BLaER1 treated with 17β-estradiol and CSF1 and Interleukin-3, amounts not matched to agents 10 nM and 100 nM (cell line): Measurements from ENCODE around the gene DDX54.

Experiments used
- H3K27ac ChIP-seq, 11 experiments: shearing (Covaris generic); formaldehyde crosslinking; 2 replicates each; pipeline ENCODE4 v1.8.1; 2022
- H3K27me3 ChIP-seq, 11 experiments: shearing (Covaris generic); formaldehyde crosslinking; 2 replicates each; pipeline ENCODE4 v1.8.1; 2022
- H3K36me3 ChIP-seq, 11 experiments: shearing (Covaris generic); formaldehyde crosslinking; 2 replicates each; pipeline ENCODE4 v1.8.1; 2022
- H3K4me1 ChIP-seq, 10 experiments: shearing (Covaris generic); formaldehyde crosslinking; 2 replicates each; pipeline ENCODE4 v1.8.1; 2022
- H3K4me2 ChIP-seq, 11 experiments: shearing (Covaris generic); formaldehyde crosslinking; 2 replicates each; pipeline ENCODE4 v1.8.1; 2022
- H3K4me3 ChIP-seq, 10 experiments: shearing (Covaris generic); formaldehyde crosslinking; 2 replicates each; pipeline ENCODE4 v1.8.1; 2022
- H3K9ac ChIP-seq, 11 experiments: shearing (Covaris generic); formaldehyde crosslinking; 2 replicates each; pipeline ENCODE4 v1.8.1; 2022
- H3K9me3 ChIP-seq, 11 experiments: shearing (Covaris generic); formaldehyde crosslinking; replicated peaks in 1 of 11; 2 replicates each; pipeline ENCODE4 v1.8.1; 2022
- H4K20me1 ChIP-seq, 11 experiments: shearing (Covaris generic); formaldehyde crosslinking; 2 replicates each; pipeline ENCODE4 v1.8.1; 2022
- Cebpa-rat ChIP-seq, 11 experiments: shearing (Covaris generic); IDR thresholded peaks; 2 replicates each; pipeline ENCODE4 v1.8.1; 2022

Gene DDX54

DNA sequence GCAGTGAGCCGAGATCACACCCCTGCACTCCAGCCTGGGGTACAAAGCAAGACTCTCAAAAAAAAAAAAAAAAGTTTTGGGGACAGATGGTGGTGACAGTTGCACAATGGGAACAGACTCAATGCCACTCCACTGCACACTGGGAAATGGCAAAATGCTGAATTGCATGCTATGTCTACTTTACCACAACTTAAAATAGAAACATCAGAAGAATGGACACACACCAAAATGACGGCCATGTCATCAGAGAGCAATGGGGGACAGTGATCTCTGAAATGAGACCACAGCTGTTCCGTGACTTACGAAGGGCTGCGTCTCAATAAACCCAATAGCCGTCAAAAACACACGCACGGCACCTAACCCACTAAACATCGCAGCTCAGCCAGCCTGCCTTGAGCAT, 13.7 kb downstream of the DDX54 start:
- H3K27me3 ChIP-seq, result no peaks in the 10 kb centered on the region
- TF ChIP-seq Cebpa-rat (IDR thresholded peaks at IDR 0.05), result peak in 8 of 11 experiments; percentile 17 to 89 (median 66); a peak in 13 of 22 replicates
- H3K27ac ChIP-seq, result peak overlapping the region; percentile 7 to 92 (median 71); a peak in 20 of 22 replicates
- peaks cover 46 to 81% (median 65%) of the 10 kb centered on the region in 10 experiments for H3K4me1 ChIP-seq
- H3K4me3 ChIP-seq, result peak overlapping the region in 6 of 10 experiments; percentile 10 to 41 (median 15); a peak in 7 of 20 replicates
- H3K9ac ChIP-seq, result peak overlapping the region in 9 of 11 experiments; percentile 47 to 78 (median 62); a peak in 17 of 22 replicates
- H3K4me2 ChIP-seq, result peak overlapping the region; percentile 70 to 91 (median 85)
- peaks cover 73 to 97% (median 88%) of the 10 kb centered on the region in 11 experiments for H3K36me3 ChIP-seq
- H3K9me3 ChIP-seq, result peaks cover 0 to under 1% (median 0%) of the 10 kb centered on the region in 11 experiments; a peak in 1 of 22 replicates
- peaks cover 0 to 39% (median 9%) of the 10 kb centered on the region in 11 experiments; a peak in 10 of 22 replicates for H4K20me1 ChIP-seq

- Histone ChIP-seq H3K9ac (peak overlapping the region in 9 of 11 experiments; percentile 47 to 78 (median 62); a peak in 14 of 22 replicates), H3K4me1 (peaks cover 46 to 81% (median 65%) of the 10 kb centered on the region in 10 experiments), H3K4me2 (peak overlapping the region; percentile 70 to 91 (median 85)), H3K27me3 (no peaks in the 10 kb centered on the region), H4K20me1 (peaks cover 0 to 43% (median 13%) of the 10 kb centered on the region in 11 experiments; a peak in 10 of 22 replicates), H3K4me3 (peak overlapping the region in 4 of 10 experiments; percentile 10 to 41 (median 14); a peak in 4 of 20 replicates), H3K36me3 (peaks cover 73 to 97% (median 88%) of the 10 kb centered on the region in 11 experiments), H3K27ac (peak overlapping the region in 9 of 11 experiments; percentile 57 to 92 (median 71); a peak in 18 of 22 replicates), H3K9me3 (no peaks in the 10 kb centered on the region)
- TF ChIP-seq Cebpa-rat (IDR thresholded peaks at IDR 0.05), result no peak
Measured at GRCh38 chr12:113170926-113171325, 14.4 kb downstream of the DDX54 start.

DNA sequence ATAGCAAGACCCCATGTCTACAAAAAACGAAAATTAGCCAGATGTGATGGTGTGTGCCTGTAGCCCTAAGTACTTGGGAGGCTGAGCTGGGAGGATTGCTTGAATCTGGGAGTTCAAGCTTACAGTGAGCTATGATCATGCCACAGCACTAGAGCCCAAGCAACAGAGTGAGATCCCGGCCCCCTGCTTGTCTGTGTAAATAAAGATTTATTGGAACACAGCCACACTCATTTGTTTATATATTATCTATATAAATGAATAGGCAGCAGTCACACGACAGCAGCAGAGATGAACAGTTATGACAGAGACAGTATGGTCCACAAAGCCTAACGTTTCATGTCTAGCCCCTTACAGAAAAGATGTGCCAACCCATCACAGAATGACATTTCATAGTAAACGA, 14.8 kb downstream of the DDX54 start:
- H3K27ac ChIP-seq, result peak overlapping the region in 9 of 11 experiments; percentile 9 to 92 (median 71); a peak in 16 of 22 replicates
- H3K27me3 ChIP-seq, result no peaks in the 10 kb centered on the region
- peak overlapping the region in 6 of 11 experiments; percentile 35 to 78 (median 62); a peak in 8 of 22 replicates for H3K9ac ChIP-seq
- peaks cover 77 to 100% (median 93%) of the 10 kb centered on the region in 11 experiments for H3K36me3 ChIP-seq
- no peak overlapping the region for H3K4me3 ChIP-seq
- H3K4me2 ChIP-seq, result peak overlapping the region in 6 of 11 experiments; percentile 70 to 88 (median 85); a peak in 9 of 22 replicates
- peaks cover 46 to 86% (median 65%) of the 10 kb centered on the region in 10 experiments for H3K4me1 ChIP-seq
- H3K9me3 ChIP-seq, result no peaks in the 10 kb centered on the region
- H4K20me1 ChIP-seq, result peaks cover 0 to 45% (median 18%) of the 10 kb centered on the region in 11 experiments; a peak in 11 of 22 replicates
- no peak for TF ChIP-seq Cebpa-rat (IDR thresholded peaks at IDR 0.05)

- peaks cover 40 to 86% (median 58%) of the 10 kb centered on the region in 10 experiments for H3K4me1 ChIP-seq
- H3K9ac ChIP-seq, result peak overlapping the region in 5 of 11 experiments; percentile 9 to 78 (median 57); a peak in 9 of 22 replicates
- TF ChIP-seq Cebpa-rat (IDR thresholded peaks at IDR 0.05), result no peak
- H3K4me2 ChIP-seq, result peak overlapping the region in 4 of 11 experiments; percentile 36 to 86 (median 82); a peak in 5 of 22 replicates
- H3K4me3 ChIP-seq, result no peak overlapping the region
- H3K9me3 ChIP-seq, result no peaks in the 10 kb centered on the region
- peaks cover 0 to 45% (median 23%) of the 10 kb centered on the region in 11 experiments; a peak in 11 of 22 replicates for H4K20me1 ChIP-seq
- H3K36me3 ChIP-seq, result peaks cover 84 to 100% (median 98%) of the 10 kb centered on the region in 11 experiments
- peak overlapping the region in 8 of 11 experiments; percentile 68 to 92 (median 76); a peak in 15 of 22 replicates for H3K27ac ChIP-seq
- H3K27me3 ChIP-seq, result no peaks in the 10 kb centered on the region
Measured at GRCh38 chr12:113169697-113170096, 15.6 kb downstream of the DDX54 start.

GRCh38 chr12:113167868-113168267, 17.4 kb downstream of the DDX54 start:
- Histone ChIP-seq H3K9me3 (no peaks in the 10 kb centered on the region), H3K9ac (peak overlapping the region in 4 of 11 experiments; percentile 3 to 33 (median 8); a peak in 4 of 22 replicates), H3K36me3 (peaks cover 90 to 100% (median 100%) of the 10 kb centered on the region in 11 experiments), H3K27ac (peak overlapping the region in 6 of 11 experiments; percentile 7 to 92 (median 38); a peak in 7 of 22 replicates), H3K4me1 (peaks cover 30 to 83% (median 54%) of the 10 kb centered on the region in 10 experiments), H3K4me2 (0 out of 22 replicates have a peak overlapping the region, but pooled peaks of 1 of the 11 experiments have one; percentile 2), H3K4me3 (no peak overlapping the region), H3K27me3 (no peaks in the 10 kb centered on the region), H4K20me1 (peaks cover 0 to 54% (median 31%) of the 10 kb centered on the region in 11 experiments; a peak in 15 of 22 replicates)
- TF ChIP-seq Cebpa-rat (IDR thresholded peaks at IDR 0.05), result no peak

- Histone ChIP-seq H3K9me3 (no peaks in the 10 kb centered on the region), H3K4me3 (no peak overlapping the region), H3K4me1 (peaks cover 21 to 78% (median 50%) of the 10 kb centered on the region in 10 experiments), H3K27ac (peak overlapping the region in 1 of 11 experiments; percentile 22; a peak in 1 of 22 replicates), H4K20me1 (peaks cover 0 to 71% (median 42%) of the 10 kb centered on the region in 11 experiments; a peak in 20 of 22 replicates), H3K36me3 (peaks cover 83 to 87% (median 86%) of the 10 kb centered on the region in 11 experiments), H3K4me2 (peak overlapping the region in 1 of 11 experiments; percentile 0; a peak in 1 of 22 replicates), H3K27me3 (no peaks in the 10 kb centered on the region), H3K9ac (no peak overlapping the region)
- no peak for TF ChIP-seq Cebpa-rat (IDR thresholded peaks at IDR 0.05)
Measured at GRCh38 chr12:113165521-113166450, 19.5 kb downstream of the DDX54 start.

DNA sequence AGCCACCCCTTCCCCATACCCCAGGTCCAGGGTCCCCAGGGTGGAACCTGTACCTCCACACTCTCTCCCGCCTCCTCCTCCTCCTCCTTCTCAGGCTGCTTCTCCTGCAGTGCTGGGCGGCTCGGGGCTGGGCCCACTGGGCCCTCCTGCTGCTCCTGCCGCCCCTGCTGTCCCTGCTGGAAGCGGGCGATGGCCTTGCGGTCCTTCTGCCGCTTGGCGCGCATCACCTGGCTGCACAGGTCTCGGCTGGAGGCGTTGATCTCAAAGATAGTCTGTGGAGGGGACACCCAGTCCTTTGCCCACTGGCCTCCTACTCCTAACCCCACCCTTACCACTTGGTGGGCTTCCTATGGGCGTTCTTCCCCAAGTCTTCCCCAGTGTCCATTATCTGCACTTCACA, 21.3 kb downstream of the DDX54 start:
- H3K9me3 ChIP-seq, result no peaks in the 10 kb centered on the region
- peak overlapping the region in 4 of 11 experiments; percentile 18 to 77 (median 66); a peak in 7 of 22 replicates for H3K27ac ChIP-seq
- peak overlapping the region in 6 of 11 experiments; percentile 33 to 71 (median 50); a peak in 5 of 22 replicates for H3K9ac ChIP-seq
- no peaks in the 10 kb centered on the region for H3K27me3 ChIP-seq
- H3K36me3 ChIP-seq, result peaks cover 83 to 87% (median 85%) of the 10 kb centered on the region in 11 experiments
- no peak for TF ChIP-seq Cebpa-rat (IDR thresholded peaks at IDR 0.05)
- H3K4me1 ChIP-seq, result peaks cover 20 to 78% (median 53%) of the 10 kb centered on the region in 10 experiments
- H4K20me1 ChIP-seq, result peaks cover 0 to 89% (median 59%) of the 10 kb centered on the region in 11 experiments; a peak in 20 of 22 replicates
- H3K4me2 ChIP-seq, result peak overlapping the region in 7 of 11 experiments; percentile 77 to 92 (median 88); a peak in 8 of 22 replicates
- H3K4me3 ChIP-seq, result no peak overlapping the region

GRCh38 chr12:113163030-113163360, 22.3 kb downstream of the DDX54 start:
- no peak overlapping the region; a peak in 1 of 20 replicates for H3K4me3 ChIP-seq
- peak overlapping the region in 8 of 11 experiments; percentile 34 to 71 (median 56); a peak in 14 of 22 replicates for H3K9ac ChIP-seq
- H3K4me1 ChIP-seq, result peaks cover 20 to 78% (median 59%) of the 10 kb centered on the region in 10 experiments
- H4K20me1 ChIP-seq, result peaks cover 0 to 96% (median 67%) of the 10 kb centered on the region in 11 experiments; a peak in 20 of 22 replicates
- TF ChIP-seq Cebpa-rat (IDR thresholded peaks at IDR 0.05), result no peak
- H3K36me3 ChIP-seq, result peaks cover 83 to 87% (median 85%) of the 10 kb centered on the region in 11 experiments
- no peaks in the 10 kb centered on the region for H3K9me3 ChIP-seq
- peak overlapping the region in 8 of 11 experiments; percentile 35 to 77 (median 63); a peak in 12 of 22 replicates for H3K27ac ChIP-seq
- peaks cover 0 to 5% (median 1%) of the 10 kb centered on the region in 11 experiments; a peak in 10 of 22 replicates for H3K27me3 ChIP-seq
- peak overlapping the region; percentile 61 to 92 (median 84); a peak in 18 of 22 replicates for H3K4me2 ChIP-seq
